ENCODE results near the gene LRP1B.

LRP1B gene

DNA sequence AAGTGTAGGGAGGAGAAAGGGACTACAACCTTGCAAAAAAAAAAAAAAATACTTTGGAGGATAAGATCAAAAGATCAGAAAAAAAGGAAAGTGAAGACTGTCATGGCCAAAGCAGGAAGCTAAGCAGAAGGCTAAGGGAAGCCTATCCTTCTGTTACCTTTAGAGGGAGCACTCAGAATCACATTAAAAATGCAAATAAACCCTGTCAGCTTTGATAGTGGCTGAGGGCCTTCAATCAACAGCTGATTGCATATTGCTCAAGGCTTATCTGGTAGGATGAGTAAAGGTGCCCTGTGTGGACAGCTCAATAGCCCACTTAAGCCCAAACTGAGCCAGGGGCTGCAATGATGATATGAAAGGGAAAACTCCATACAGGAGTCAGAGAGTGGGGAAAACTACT, 1021.2 kb downstream of the LRP1B start:
- no peak for DNase-seq (ENCODE audit: low read depth)
- no peak overlapping the region for H3K4me3 ChIP-seq (ENCODE audit: low read depth, low read length)
- TF ChIP-seq, protein P1, sequence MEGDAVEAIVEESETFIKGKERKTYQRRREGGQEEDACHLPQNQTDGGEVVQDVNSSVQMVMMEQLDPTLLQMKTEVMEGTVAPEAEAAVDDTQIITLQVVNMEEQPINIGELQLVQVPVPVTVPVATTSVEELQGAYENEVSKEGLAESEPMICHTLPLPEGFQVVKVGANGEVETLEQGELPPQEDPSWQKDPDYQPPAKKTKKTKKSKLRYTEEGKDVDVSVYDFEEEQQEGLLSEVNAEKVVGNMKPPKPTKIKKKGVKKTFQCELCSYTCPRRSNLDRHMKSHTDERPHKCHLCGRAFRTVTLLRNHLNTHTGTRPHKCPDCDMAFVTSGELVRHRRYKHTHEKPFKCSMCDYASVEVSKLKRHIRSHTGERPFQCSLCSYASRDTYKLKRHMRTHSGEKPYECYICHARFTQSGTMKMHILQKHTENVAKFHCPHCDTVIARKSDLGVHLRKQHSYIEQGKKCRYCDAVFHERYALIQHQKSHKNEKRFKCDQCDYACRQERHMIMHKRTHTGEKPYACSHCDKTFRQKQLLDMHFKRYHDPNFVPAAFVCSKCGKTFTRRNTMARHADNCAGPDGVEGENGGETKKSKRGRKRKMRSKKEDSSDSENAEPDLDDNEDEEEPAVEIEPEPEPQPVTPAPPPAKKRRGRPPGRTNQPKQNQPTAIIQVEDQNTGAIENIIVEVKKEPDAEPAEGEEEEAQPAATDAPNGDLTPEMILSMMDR (IDR thresholded peaks at IDR 0.05; ENCODE audit: insufficient read depth, low read depth, low read length, missing control alignments) = no peak

DNA sequence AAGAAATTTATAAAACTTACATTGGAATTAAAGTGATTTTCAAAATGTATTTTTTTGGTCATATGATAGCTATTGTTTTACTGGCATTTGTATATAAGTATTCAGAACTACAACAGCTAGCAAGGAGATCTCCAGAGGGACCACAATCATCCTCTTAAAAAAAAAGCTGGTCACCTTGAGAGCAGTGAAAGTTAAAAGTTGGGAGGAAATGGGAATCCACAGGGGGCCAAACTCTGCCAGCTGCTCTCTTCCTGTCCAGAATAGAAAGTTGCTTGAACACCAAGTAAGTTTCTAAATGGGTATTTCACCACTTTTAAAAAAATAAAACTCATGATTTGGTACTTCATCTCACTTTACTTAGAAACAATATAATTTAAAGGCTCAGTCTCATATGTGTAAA, 1025.1 kb downstream of the LRP1B start:
- TF ChIP-seq, protein P1 (IDR thresholded peaks at IDR 0.05; ENCODE audit: insufficient read depth, low read depth, low read length, missing control alignments) = no peak
- H3K4me3 ChIP-seq (ENCODE audit: low read depth, low read length) = no peak overlapping the region
- no peak for DNase-seq (ENCODE audit: low read depth)

DNA sequence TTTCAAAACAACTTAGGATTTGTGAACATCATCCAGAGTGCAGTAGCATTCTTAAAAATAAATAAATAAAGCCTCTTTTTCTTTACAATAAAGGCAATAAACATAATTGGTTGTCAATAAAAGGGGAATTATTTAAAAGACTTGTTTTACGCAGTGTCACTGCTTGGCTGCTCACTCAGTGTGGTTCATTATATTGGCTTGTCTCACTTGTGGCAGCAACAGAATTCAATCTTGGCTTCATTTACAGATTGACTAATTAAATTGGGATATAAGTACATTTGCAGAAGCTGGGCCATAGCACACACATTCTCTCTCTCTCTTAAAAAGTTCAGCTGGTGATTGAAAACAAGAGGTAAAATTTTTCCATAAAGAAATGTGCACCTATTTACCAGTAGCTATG, 1027.6 kb downstream of the LRP1B start:
- H3K4me3 ChIP-seq (ENCODE audit: low read depth, low read length) = no peak overlapping the region
- TF ChIP-seq, protein P1 (IDR thresholded peaks at IDR 0.05; ENCODE audit: insufficient read depth, low read depth, low read length, missing control alignments) = no peak
- no peak for DNase-seq (ENCODE audit: low read depth)

DNA sequence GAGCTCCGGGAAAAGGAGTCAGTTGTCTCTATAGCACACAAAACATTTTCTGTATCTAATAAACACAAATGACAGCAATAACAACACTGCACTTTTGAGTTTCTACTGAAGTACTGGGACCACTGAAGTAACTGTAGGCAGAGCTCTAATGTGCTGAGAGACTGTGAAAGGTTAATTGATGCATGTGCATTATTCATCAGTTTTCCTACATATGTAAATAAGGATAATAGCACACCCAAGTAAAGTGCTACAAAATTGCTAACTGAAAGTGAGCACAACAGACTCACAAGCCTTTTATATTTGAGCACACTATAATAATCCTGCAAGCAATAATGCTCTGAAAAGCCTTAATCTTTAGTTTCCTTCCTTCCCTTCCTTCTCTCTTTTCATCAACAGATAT, 1051.6 kb downstream of the LRP1B start:
- no peak overlapping the region for H3K4me3 ChIP-seq (ENCODE audit: low read depth, low read length)
- no peak for DNase-seq (ENCODE audit: low read depth)
- TF ChIP-seq, protein P1 (IDR thresholded peaks at IDR 0.05; ENCODE audit: insufficient read depth, low read depth, low read length, missing control alignments) = no peak

DNA sequence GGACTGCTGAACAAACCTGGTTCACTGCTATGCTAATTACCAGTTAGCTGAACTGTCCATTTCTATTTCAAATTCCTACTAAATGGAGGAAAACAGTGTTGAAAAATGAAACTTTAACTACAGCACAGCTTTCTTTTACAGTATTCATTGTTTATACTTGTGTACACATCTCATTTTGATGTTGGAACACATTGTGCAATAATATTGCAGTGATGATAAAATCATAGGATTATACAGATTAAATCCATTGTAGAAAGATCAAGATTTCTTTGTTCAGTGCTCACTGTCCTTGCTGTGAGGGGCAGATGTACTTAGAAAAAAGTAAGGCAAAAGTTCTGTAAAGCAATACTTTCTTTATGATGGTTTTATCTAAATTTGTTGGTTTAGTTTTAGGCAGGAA, 1055.1 kb downstream of the LRP1B start:
- no peak overlapping the region for H3K4me3 ChIP-seq (ENCODE audit: low read depth, low read length)
- TF ChIP-seq, protein P1 (IDR thresholded peaks at IDR 0.05; ENCODE audit: insufficient read depth, low read depth, low read length, missing control alignments) = no peak
- DNase-seq (ENCODE audit: low read depth) = no peak

DNA sequence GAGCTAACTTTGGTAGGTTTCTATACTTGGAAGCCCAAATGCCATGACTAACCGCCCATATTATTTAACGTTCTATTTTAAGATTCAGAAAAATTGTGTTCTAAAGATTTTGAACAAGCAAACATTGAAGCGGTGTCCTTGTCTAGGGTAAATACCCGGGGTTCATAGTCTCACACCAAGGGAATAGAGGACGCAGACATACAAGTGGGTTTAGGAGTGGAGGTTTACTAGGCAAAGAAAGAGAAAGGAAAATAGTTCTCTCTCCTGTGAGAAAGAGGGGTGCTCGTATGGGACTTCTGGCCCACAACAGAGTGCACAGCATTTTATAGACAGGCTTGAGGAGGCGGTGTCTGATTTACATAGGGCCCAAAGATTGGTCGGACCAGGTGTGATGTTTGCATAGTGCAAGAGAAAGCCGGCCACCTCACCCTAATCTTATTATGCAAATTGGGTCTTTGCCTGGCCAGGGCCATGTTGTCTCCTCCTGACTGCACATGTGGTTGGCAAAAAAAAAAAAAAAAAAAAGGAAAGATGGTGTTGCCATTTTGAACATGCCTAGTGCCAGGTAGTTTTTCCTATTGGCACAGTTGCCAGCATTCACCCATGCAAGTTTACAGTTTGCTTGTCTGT, 1062.6 kb downstream of the LRP1B start:
- DNase-seq (ENCODE audit: low read depth) = no peak
- H3K4me3 ChIP-seq (ENCODE audit: low read depth, low read length) = no peak overlapping the region
- TF ChIP-seq, protein P1 (IDR thresholded peaks at IDR 0.05; ENCODE audit: insufficient read depth, low read depth, low read length, missing control alignments) = no peak

DNA sequence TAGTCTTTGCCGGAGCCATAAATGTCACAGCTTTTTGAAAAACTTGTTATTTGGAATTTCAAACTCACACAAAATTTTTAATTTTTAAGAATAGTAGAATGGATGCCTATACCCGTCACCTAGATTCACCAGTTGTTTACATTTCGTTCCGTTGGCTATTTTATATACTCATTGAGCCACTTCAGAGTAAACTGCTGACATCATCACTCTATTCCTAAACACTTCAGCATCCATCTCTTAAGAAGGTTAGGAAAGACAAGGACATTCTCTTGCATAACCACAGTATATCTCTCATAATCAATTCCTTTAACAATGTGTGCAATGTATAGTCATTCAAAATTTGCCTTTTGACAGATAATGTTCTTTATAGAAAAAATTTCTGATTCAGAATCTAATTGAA, 1065.8 kb downstream of the LRP1B start:
- TF ChIP-seq, protein P1 (IDR thresholded peaks at IDR 0.05; ENCODE audit: insufficient read depth, low read depth, low read length, missing control alignments) = no peak
- no peak overlapping the region for H3K4me3 ChIP-seq (ENCODE audit: low read depth, low read length)
- DNase-seq (ENCODE audit: low read depth) = no peak
